ENCODE results near the gene VAC14.
A peak's percentile ranks its signal among the peaks of the same experiment; 100 is the strongest.

The VAC14 gene

DNA sequence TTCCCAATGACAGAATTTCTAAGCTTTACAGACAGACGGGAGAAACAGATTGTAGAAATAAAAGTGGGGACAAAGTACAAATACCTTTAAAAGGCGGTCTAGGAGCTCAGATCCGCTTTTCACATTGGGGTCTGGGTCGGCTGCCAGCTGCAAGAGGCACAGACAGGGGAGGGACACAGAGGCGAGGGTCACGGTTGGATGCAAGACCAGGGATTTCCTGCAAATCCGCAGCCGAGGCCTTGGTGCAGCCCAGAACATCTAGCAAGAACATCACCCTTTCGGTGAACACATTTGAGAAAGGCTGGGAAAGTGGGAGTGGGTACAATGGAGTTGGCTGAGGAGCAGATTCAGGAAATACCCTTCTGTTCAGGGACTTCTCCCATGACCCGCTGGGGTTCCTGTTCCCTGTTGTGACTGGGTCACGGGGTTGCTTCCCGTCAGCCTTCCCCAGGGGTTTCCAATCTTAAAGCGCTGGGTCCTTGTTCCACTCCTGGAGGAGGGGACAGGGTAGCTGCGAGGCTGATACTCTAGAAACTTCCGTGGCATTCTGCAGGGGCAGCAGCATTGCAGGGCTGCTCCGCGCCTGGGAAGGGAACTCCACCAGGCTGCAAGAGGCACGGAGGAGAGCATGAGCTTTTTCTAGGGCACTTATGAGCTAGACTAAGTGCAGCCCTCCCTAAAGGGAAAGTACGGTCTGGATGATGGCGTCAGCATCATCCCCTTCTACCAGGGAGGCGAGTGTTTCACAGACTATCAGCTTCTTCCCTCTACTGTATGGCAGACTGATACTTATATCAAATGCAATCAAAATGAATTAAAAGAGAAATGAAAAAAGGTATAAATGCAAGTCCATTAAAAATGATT lies 16.0 kb downstream of the VAC14 start:
- DNase-seq, result no peak

DNA sequence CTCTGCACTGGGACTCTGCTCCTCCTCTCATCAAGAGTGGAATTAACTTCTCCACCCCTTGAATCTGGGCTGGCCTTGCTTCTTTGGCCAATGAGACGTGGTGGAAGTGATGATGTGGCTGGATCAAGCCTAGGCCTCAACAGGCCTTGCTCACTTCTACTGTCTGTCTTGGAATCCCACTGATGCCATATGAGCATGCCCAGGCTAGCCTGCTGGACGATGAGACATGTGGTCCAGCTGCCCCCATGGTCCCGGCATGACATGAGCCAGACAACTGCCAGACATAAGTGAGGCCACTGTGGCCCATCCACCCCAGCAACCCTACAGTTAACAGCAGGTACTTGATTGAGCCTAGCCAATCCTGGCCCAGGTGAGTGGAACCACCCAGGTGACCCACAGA lies 18.7 kb downstream of the VAC14 start:
- no peak for DNase-seq

GRCh38 chr16:70781800-70782199 lies 19.2 kb downstream of the VAC14 start:
- DNase-seq, result no peak

- DNase-seq, result no peak
Observed at GRCh38 chr16:70780546-70780945, 20.4 kb downstream of the VAC14 start.

- no peak for DNase-seq
Observed at GRCh38 chr16:70779361-70779760, 21.6 kb downstream of the VAC14 start.

DNA sequence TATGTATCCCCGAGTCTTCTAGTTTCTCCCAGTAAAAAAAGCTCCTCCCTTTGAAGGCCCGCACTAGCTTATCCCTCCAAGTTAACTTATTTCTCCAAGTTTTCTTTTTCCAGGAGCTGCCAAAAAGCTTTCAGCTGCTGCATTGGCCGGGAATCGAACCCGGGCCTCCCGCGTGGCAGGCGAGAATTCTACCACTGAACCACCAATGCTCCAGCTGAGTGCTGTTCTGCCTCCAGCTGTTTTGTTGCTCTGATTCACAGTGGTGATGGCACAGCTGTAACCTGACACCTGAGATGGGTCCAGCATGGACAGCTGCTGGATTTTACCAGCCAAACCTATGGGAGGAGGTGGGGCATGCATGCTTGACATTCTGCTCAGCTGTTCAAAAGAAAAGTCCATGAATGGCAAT lies 22.1 kb downstream of the VAC14 start:
- DNase-seq, result peak; percentile 82 to 86

GRCh38 chr16:70777973-70778406 lies 23.0 kb downstream of the VAC14 start:
- no peak for DNase-seq

GRCh38 chr16:70777496-70777895 lies 23.5 kb downstream of the VAC14 start:
- no peak for DNase-seq

DNA sequence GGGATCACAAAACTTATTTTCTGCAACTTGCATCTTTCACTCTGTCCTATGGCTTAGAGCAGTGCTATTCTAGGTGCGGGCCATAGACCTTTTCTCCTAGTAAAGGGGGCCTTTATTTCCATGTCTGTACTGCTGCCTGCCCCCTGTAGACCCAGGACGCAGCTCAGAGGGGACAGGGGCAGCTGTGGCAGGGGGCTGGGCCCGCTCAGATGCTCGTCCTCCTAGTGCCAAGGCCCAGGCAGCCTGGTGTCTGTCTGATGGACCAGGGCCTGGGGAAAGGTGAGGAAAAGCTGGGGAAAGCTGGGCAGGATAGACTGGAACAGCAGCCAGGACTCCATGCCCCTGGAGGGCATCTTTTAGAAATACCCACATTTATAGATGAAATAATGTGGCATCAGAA lies 25.6 kb downstream of the VAC14 start:
- no peak for DNase-seq

DNA sequence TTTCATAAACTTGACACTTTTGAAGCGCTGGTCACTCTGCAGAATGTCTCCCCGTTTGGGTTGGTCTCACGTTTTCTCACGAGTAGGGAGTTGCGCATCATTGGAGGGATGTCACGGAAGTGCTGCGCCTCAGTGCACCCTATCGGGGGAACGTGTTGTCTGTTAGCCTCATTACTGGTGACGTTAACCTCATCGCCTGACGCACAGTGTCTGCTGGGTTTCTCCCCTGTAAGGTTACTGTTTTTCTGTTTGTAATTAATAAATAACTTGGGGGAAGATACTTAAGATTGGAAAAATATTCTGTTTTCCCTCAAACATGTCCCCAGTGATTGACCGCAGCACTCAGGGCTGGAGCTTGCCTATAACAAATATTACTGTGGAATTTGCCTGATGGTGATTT lies 26.7 kb downstream of the VAC14 start:
- no peak for DNase-seq

DNA sequence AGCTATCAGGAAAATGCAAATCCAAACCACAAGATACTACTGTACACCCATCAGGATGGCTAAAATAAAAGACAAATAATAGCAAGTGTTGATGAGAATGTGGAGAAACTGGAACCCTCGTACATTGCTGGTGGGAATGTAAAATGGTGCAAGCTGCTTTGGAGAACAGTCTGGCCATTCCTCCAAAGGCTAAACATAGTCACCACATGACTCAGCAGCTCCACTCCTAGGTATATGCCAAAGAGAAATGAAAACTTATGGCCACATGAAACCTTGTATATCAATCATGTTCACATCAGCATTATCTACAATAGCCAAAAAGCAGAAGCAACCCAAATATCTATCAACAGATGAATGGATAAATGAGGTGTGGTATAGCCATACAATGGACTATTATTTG lies 28.5 kb downstream of the VAC14 start:
- no peak for DNase-seq

GRCh38 chr16:70770626-70771552 lies 30.1 kb downstream of the VAC14 start:
- peak; percentile 73 to 79 for DNase-seq

GRCh38 chr16:70770291-70770625 lies 30.7 kb downstream of the VAC14 start:
- no peak for DNase-seq

DNA sequence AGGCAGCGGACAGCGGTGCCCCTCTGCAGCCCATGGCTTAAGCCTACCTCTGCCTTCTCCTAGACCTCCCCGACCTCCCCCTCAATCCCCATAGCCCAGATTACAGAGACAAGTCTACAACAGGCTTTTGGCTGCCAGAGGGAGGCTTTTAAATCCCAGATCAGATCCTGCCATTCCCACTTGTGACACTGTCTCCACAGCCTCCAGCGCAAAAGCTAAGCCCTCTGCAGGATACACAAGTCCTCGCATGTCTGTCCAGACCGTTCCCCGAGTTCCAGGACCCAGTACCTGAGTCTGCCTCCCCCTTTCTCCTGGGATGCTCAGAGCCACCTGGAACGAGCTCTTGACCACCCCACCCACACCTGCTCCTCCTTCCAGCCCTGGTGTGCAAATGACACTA lies 31.2 kb downstream of the VAC14 start:
- no peak for DNase-seq

DNA sequence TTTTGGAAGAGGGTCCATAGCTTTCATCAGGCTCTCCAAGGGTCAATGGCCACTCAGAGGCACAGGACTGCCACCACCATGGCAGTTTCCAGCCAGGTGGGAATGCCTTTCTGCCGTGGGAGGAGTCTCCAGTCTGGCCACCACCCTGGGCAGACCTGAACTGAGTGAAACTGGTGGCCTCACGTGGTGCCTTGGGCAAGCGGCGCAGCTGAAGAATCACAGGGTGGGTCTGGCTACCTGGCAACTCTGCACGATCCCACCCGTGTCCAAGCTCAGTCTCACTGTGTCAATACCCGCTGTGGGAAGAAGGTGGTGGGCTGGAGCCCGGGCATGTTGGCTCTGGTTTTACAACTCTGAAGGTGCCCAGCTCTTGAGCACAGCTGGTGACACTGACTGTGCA lies 31.8 kb downstream of the VAC14 start:
- DNase-seq, result no peak

DNA sequence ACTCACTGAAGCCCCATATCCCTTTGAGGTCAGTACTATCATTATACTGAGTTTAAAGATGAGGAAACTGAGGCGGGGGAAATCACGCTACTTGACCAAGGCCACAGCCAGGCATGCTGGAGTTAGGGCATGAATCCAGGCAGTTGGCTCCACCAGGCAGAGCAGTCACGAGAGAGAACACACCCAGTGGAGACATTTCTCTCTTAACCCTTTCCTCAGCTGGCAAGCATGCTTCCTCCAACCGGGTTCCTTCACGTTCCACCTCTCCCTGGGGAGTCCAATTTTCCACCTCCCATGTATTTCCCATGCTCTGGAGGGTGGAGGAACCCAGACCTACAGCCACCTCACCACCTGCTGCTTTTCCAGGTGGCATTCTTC lies 32.8 kb downstream of the VAC14 start:
- DNase-seq, result no peak

GRCh38 chr16:70767377-70768202 lies 33.4 kb downstream of the VAC14 start:
- DNase-seq, result no peak

DNA sequence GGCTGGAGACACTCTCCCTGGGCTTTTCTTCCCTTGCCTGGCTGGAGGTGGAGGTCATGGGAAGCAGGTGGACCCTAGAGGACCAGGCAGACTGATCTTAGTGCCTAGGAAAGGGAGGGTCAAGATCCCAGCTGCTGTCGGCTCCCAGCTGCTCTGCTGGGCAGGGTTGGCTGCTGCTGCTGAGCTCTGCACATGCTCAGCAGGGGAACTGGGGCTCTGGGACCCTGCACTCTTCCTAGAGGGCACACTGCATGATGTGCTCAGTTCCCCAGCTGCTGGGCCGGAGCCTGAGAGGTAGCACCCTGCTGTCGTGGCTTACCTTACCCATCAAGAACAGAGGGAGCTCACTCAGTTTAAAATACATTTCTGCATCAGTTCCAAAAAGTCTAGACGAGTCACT lies 34.3 kb downstream of the VAC14 start:
- DNase-seq, result no peak

DNA sequence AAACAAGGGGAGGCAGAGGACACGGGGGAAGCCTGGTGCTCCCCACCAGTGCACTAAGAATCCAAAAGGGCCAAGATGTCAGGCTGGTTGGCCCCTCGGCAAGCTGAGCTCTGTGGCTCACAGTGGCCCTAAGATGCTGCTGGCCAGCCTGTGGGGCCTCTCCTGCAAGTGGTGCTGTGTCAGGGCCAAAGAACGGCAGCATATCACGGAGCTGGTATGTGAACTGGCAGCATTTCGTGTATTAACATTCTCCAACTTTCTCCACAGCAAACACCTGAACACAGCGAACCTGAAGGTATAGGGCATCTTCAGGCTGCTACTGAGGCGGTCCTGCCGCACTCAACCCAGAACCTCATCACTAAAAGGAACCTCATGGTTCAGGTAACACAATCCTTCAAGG lies 34.8 kb downstream of the VAC14 start:
- no peak for DNase-seq

DNA sequence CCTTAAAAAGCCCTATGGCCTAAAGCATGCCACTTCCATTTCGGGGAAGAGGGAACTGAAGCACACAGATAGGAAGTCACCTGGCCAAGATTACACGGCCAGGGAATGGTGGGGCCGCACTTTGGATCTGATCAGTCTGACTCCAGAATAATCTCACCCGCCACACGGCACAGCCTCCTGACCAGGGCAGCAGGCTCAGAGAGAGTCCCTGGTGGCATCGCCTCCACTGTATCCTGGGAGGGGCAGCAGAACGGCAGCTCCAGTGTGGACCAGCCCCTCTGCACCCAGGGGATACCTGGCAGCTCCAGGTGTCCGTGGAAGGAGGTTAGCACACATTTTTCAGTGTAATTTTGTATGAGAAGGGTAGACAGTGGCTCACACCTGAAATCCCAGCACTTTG lies 35.5 kb downstream of the VAC14 start:
- no peak for DNase-seq

DNA sequence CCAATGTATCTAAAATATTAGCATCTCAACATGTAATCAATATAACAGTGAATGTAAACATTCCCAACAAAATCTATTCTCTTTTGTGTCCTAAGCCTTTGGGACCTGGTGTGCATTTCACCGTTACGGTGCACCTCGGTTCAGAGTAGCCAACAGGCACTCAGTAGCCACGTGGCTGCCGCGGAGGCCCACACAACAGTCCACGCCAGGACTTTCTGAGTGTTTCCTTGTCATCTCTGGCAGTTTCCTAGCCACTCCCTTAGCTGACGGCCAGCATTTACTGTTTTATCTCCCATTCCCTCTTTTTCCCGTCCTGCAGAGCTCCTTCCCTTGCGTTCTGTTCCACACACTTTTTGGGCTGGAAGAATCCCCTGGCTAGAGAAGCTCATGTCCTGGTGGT lies 36.3 kb downstream of the VAC14 start:
- no peak for DNase-seq

DNA sequence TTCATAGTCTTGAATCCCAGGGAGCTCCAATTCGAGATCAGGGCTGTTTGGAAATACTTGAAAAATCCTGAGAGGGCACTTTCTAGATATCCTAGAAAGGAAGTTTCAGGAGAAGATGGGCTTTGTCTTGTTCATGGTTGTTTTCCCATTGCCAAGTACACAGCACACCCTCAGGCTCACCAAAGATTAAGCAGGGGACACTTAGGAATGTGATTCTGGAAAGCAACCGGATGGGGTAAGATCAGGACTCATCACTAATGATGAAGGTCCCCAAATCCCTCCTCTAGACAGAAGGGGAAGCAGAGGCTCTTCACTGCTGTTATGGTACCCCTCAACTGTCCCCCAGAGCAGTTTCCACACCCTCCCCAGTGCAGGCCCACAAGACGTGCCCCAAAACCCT lies 40.7 kb downstream of the VAC14 start:
- no peak for DNase-seq

- no peak for DNase-seq
Observed at GRCh38 chr16:70759666-70760065, 41.3 kb downstream of the VAC14 start.
